Breast epithelium (tissue), 3 donors: Measurements from ENCODE around the gene TREML1.

Source experiments
- CTCF ChIP-seq, 3 donors: fragments of 450-650 bp; IDR thresholded peaks; one replicate each; pipeline ENCODE4 v1.5.1; 2016 to 2017; ENCODE audit warnings: antibody characterized with exemption in 3 of 3, mild to moderate bottlenecking in 3 of 3, moderate library complexity in 3 of 3
- POLR2A ChIP-seq: fragments of 450-650 bp; IDR thresholded peaks from one replicate; pipeline ENCODE4 v1.6.1; 2016; ENCODE audit warnings: antibody characterized with exemption, mild to moderate bottlenecking, moderate library complexity
- POLR2AphosphoS5 ChIP-seq, 3 donors: sonication (generic); formaldehyde crosslinking; IDR thresholded peaks; one replicate each; pipeline ENCODE4 v1.6.1; 2017; ENCODE audit warnings: antibody characterized with exemption in 3 of 3

GRCh38 chr6:41186031-41186562, 31.9 kb upstream of the TREML1 start:
- TF ChIP-seq CTCF (IDR thresholded peaks at IDR 0.05) (no peak), POLR2A (no peak), POLR2AphosphoS5 (IDR thresholded peaks at IDR 0.05) (no peak)
